Lung (tissue), 12 donors: ENCODE measurements around the gene BMPR2. TPM values are rescaled to one million over a fixed set of nuclear protein-coding genes. Genes with fewer than 3 reads are reported as not detected.
"Not testable (repeated sequence)": the region's sequence is repeated elsewhere in the genome, so short reads cannot be mapped to it uniquely, and the experiment has no call there.

Experiments used
- ATAC-seq: fragments of 200-7000 bp; cut with Tn5 transposase; one replicate; pipeline ENCODE4 v1.9.1; 2020; ENCODE audit warnings: moderate number of reproducible peaks; ENCODE audit not compliant: insufficient read depth, low FRiP score
- DNase-seq, 3 donors: peaks; one replicate each; pipeline ENCODE4 v3.0.0-alpha.2; 2013 to 2017
- H3K27ac ChIP-seq, 2 donors: one replicate each; pipeline ENCODE4 v1.5.1; 2013; ENCODE audit warnings: mild to moderate bottlenecking in 2 of 2, moderate library complexity in 2 of 2, control low read depth in 1 of 2, inconsistent platforms in 1 of 2, low read depth in 1 of 2, low read length in 1 of 2
- H3K27me3 ChIP-seq, 3 donors: one replicate each; pipeline ENCODE4 v1.5.1; 2013; ENCODE audit warnings: low read length in 2 of 3; ENCODE audit not compliant: control insufficient read depth in 3 of 3, insufficient read depth in 3 of 3
- H3K36me3 ChIP-seq, 4 donors: one replicate each; pipeline ENCODE4 v1.5.1; 2013; ENCODE audit warnings: low read length in 4 of 4, mild to moderate bottlenecking in 1 of 4, moderate library complexity in 1 of 4; ENCODE audit not compliant: control insufficient read depth in 4 of 4, insufficient read depth in 4 of 4
- H3K4me1 ChIP-seq, 5 donors: one replicate each; pipeline ENCODE4 v1.5.1; 2013; ENCODE audit warnings: low read length in 5 of 5, mild to moderate bottlenecking in 2 of 5, moderate library complexity in 1 of 5; ENCODE audit not compliant: control insufficient read depth in 5 of 5, insufficient read depth in 5 of 5
- H3K4me3 ChIP-seq: one replicate; pipeline ENCODE4 v1.5.1; 2013; ENCODE audit warnings: mild to moderate bottlenecking, control low read depth, moderate library complexity
- H3K9ac ChIP-seq, 2 donors: one replicate each; pipeline ENCODE4 v1.5.1; 2013; ENCODE audit warnings: low read length in 2 of 2, control low read depth in 1 of 2; ENCODE audit not compliant: insufficient read depth in 1 of 2
- H3K9me3 ChIP-seq, 4 donors: one replicate each; pipeline ENCODE4 v1.5.1; 2013; ENCODE audit warnings: low read length in 3 of 4, mild to moderate bottlenecking in 1 of 4, moderate library complexity in 1 of 4; ENCODE audit not compliant: control insufficient read depth in 4 of 4, insufficient read depth in 3 of 4
- WGBS, 2 donors: extraction: QIAGEN DNeasy Blood & Tissue Kit; methylation state at CpG; one replicate each; pipeline ENCODE4 v1.1.7; 2013; 5-methylcytosine and 5-hydroxymethylcytosine counted together
- polyA plus RNA-seq, 2 donors: library from polyadenylated mRNA; stranded (reverse); fragments of 200-250 nt; gene quantifications; one replicate each; pipeline ENCODE4 v1.2.1, GENCODE V29; 2013
- total RNA-seq, 2 donors: library from RNA; depleted of rRNA in 1 of 2; stranded (reverse); fragments of >200 nt in 1 of 2; gene quantifications; one replicate each; pipeline ENCODE4 v1.2.1, GENCODE V29; 2014 to 2021
- TF ChIP-seq, protein P1 (sequence below): IDR thresholded peaks from 2 replicates; pipeline ENCODE4 v1.5.1; 2012; ENCODE audit warnings: mild to moderate bottlenecking; ENCODE audit errors: control extremely low read depth, extremely low read depth
- donor health status: control.
- donor health status: control.
- donor health status: Bipolar disorder and iron deficiency.
- donor health status: healthy.
- donor health status: DM: yes; HTN: yes; CAD: no.

BMPR2 gene
- total and polyA plus RNA-seq, 4 donors: 11.4 to 107 (median 36.7) TPM

DNA sequence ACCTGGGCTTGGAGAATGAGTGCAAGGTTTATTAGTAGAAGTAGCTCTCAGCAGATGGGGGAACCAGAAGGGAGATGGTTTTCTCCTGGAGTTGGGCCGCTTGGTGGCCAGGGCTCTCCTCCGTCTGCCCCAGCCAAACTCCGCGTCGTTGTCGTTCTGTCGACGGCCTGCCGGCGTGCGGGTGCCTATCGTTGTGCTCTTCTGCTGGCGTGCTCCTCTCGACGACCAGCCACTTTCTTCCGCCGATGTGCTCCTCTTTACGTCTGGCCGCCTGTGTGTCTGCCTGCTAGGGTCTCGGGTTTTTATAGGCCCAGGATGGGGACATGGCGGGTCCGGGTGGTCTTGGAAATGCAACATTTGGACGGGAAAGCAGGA is 119.1 kb downstream of the BMPR2 start:
- ATAC-seq (no peak), DNase-seq (no peak)
- no peak overlapping the region for H3K9ac ChIP-seq
- peaks cover 0 to 2% (median under 1%) of the 10 kb centered on the region in 4 donors for H3K36me3 ChIP-seq
- no peaks in the 10 kb centered on the region for H3K9me3 ChIP-seq
- H3K27ac ChIP-seq: peak overlapping the region in 1 of 2 donors; percentile 15
- no peak overlapping the region for H3K4me3 ChIP-seq
- WGBS, 2 donors: 93 to 96% methylated on average over 23 of the region's 23 CpGs
- TF ChIP-seq, protein P1, sequence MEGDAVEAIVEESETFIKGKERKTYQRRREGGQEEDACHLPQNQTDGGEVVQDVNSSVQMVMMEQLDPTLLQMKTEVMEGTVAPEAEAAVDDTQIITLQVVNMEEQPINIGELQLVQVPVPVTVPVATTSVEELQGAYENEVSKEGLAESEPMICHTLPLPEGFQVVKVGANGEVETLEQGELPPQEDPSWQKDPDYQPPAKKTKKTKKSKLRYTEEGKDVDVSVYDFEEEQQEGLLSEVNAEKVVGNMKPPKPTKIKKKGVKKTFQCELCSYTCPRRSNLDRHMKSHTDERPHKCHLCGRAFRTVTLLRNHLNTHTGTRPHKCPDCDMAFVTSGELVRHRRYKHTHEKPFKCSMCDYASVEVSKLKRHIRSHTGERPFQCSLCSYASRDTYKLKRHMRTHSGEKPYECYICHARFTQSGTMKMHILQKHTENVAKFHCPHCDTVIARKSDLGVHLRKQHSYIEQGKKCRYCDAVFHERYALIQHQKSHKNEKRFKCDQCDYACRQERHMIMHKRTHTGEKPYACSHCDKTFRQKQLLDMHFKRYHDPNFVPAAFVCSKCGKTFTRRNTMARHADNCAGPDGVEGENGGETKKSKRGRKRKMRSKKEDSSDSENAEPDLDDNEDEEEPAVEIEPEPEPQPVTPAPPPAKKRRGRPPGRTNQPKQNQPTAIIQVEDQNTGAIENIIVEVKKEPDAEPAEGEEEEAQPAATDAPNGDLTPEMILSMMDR: no peak
- no peaks in the 10 kb centered on the region for H3K27me3 ChIP-seq
- peaks cover 0 to 26% (median 6%) of the 10 kb centered on the region in 5 donors for H3K4me1 ChIP-seq

DNA sequence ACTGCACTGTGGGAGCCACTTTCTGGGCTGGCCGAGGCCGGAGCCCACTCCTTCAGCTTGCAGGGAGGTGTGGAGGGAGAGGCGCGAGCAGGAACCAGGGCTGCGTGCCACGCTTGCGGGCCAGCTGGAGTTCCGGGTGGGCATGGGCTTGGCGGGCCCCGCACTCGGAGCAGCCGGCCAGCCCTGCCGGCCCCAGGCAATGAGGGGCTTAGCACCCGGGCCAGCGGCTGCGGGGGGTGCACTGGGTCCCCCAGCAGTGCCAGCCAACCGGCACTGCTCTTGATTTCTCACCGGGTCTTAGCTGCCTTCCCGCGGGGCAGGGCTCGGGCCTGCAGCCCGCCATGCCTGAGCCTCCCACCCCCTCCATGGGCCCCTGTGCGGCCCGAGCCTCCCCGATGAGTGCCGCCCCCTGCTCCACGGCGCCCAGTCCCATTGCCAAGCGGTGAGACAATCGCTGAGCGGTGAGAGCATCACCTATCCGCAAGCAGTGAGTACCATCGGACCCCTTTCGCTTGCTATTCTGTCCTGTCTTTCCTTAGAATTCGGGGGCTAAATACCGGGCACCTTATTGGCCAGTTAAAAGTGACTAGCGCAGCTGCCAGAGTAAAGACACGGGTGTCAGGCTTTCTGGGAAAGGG is 120.8 kb downstream of the BMPR2 start:
- WGBS, 2 donors: 94 to 98% methylated on average over 29 to 38 of the region's 38 CpGs
- not testable (repeated sequence) for ATAC-seq, H3K9me3 ChIP-seq, H3K36me3 ChIP-seq, H3K27ac ChIP-seq, H3K27me3 ChIP-seq, H3K4me3 ChIP-seq, H3K9ac ChIP-seq, DNase-seq
- H3K4me1 ChIP-seq: peaks cover 0 to 26% (median 6%) of the 10 kb centered on the region in 5 donors

DNA sequence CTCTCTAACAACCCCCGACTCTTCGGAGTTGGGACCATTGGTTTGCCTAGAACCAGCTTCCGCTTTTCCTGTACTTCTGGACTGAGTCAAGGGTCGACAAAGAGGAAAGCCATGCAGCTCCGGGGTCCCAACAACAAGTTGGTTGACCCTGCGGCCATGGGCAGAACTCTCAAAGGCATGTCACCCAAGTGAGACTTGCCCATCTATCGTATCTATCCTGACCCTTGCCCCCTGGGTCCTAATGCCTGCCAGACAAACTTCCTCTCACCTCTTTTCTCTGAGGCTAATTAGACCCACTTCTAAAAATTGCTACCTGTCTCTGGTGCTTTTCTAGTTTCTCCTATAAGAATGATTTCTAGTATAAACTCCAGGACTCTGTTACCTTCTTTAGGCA is 121.3 kb downstream of the BMPR2 start:
- not testable (repeated sequence) for ATAC-seq
- WGBS, 2 donors: 93 to 98% methylated on average over 7 of the region's 7 CpGs

DNA sequence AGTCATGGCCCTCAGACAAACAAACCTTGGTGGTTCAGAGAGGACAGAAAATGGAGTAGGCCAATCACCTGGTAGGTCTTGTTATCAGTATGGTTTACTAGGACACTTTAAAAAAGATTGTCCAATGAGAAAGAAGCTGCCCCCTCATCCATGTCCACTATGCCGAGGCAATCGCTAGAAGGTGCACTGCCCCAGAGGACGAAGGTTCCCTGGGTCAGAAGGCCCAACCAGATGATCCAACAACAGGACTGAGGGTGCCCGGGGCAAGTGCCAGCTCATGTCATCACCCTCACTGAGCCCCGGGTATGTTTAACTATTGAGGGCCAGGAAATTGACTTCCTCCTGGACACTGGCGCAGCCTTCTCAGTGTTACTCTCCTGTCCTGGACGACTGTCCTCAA is 123.7 kb downstream of the BMPR2 start:
- H3K4me1 ChIP-seq, ATAC-seq, H3K27ac ChIP-seq, DNase-seq, H3K36me3 ChIP-seq, H3K9me3 ChIP-seq, H3K9ac ChIP-seq, H3K4me3 ChIP-seq, H3K27me3 ChIP-seq: not testable (repeated sequence)
- WGBS, 2 donors: 85 to 90% methylated on average over 7 of the region's 7 CpGs

More for the DNA sequence above, 121.3 kb downstream of the BMPR2 start:
- H3K4me1 ChIP-seq: peaks cover 0 to 26% (median 6%) of the 10 kb centered on the region in 5 donors
- H3K27me3 ChIP-seq, H3K4me3 ChIP-seq, H3K9me3 ChIP-seq, H3K36me3 ChIP-seq, H3K27ac ChIP-seq, H3K9ac ChIP-seq, DNase-seq: not testable (repeated sequence)

DNA sequence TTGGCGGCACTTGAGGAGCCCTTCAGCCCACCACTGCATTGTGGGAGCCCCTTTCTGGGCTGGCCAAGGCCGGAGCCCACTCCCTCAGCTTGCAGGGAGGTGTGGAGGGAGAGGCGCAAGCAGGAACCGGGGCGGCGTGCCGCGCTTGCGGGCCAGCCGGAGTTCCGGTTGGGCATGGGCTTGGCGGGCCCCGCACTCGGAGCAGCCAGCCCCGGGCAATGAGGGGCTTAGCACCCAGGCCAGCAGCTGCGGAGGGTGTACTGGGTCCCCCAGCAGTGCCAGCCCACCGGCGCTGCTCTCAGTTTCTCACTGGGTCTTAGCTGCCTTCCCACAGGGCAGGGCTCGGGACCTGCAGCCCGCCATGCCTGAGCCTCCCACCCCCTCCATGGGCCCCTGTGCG is 127.1 kb downstream of the BMPR2 start:
- not testable (repeated sequence) for H3K27ac ChIP-seq, ATAC-seq, H3K4me3 ChIP-seq, H3K9me3 ChIP-seq, H3K36me3 ChIP-seq, H3K4me1 ChIP-seq, DNase-seq, H3K27me3 ChIP-seq, H3K9ac ChIP-seq
- WGBS, 2 donors: 96 to 99% methylated on average over 18 to 21 of the region's 21 CpGs
